ENCODE measurements around the gene CCDC18. TPM values are rescaled to one million over a fixed set of nuclear protein-coding genes. Genes with fewer than 3 reads are reported as not detected.

The CCDC18 gene
- polyA plus RNA-seq, 1 donor from 2014 or later, result 5.7 TPM

DNA sequence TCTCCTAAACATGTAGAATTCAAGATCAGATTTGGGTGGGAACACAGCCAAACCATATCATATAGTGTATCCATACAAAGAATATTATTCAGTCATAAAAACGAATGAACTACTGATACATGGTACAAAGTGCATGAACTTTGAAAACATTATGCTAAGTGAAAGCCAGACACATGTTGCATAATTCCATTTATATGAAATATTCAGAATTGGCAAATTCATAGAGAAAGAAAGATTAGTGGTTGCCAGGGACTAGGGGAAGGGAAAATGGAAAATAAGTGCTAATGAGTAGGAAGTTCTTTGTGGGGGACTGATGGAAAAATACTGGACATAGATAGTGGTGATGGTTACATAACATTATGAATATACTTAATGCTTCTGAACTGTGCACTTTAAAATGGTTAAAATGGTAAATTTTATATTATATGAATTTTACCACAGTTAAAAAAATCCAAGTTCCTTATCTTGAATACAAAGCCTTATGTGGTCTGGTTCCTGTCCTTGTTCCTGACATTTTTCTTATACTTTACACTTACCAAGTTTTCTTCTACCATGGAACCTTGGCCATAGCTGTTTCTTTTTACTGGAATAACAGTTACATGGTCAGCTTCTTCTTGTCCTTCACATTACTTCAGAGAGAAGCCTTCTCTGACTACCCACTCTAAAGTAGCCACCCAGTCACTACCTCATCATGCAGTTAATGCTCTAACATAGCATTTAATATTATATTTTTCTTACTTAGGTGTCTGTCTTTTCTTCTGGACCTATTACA is 64.0 kb downstream of the CCDC18 start:
- Histone ChIP-seq H3K4me3 (ENCODE audit: low read length) (no peak overlapping the region), H2AFZ (ENCODE audit: low read depth, low read length) (no peak overlapping the region), H3K36me3 (ENCODE audit: insufficient read depth, low read length) (no peaks in the 10 kb centered on the region), H3K4me2 (ENCODE audit: low read length) (no peak overlapping the region), H3K27ac (ENCODE audit: low read length) (no peak overlapping the region), H3F3A (ENCODE audit: insufficient read depth, low read length, poor library complexity, severe bottlenecking) (no peaks in the 10 kb centered on the region), H3K9ac (ENCODE audit: low read length) (no peak overlapping the region), H3K9me2 (ENCODE audit: insufficient read depth, low read length) (no peaks in the 10 kb centered on the region), H4K20me1 (ENCODE audit: insufficient read depth) (no peaks in the 10 kb centered on the region), H3K79me2 (replicated peaks; ENCODE audit: insufficient read depth, low read length) (no peaks in the 10 kb centered on the region), H3K9me3 (ENCODE audit: low read length) (peaks cover 6% of the 10 kb centered on the region), H3K27me3 (ENCODE audit: insufficient read depth, low read depth, low read length) (no peaks in the 10 kb centered on the region)
- TF ChIP-seq, protein P1, sequence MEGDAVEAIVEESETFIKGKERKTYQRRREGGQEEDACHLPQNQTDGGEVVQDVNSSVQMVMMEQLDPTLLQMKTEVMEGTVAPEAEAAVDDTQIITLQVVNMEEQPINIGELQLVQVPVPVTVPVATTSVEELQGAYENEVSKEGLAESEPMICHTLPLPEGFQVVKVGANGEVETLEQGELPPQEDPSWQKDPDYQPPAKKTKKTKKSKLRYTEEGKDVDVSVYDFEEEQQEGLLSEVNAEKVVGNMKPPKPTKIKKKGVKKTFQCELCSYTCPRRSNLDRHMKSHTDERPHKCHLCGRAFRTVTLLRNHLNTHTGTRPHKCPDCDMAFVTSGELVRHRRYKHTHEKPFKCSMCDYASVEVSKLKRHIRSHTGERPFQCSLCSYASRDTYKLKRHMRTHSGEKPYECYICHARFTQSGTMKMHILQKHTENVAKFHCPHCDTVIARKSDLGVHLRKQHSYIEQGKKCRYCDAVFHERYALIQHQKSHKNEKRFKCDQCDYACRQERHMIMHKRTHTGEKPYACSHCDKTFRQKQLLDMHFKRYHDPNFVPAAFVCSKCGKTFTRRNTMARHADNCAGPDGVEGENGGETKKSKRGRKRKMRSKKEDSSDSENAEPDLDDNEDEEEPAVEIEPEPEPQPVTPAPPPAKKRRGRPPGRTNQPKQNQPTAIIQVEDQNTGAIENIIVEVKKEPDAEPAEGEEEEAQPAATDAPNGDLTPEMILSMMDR (IDR thresholded peaks at IDR 0.05; ENCODE audit: poor library complexity, severe bottlenecking), result no peak
- no peak for TF ChIP-seq SMC3 (conservative IDR thresholded peaks at IDR 0.05; ENCODE audit: poor library complexity)
- no peak for TF ChIP-seq REST (IDR thresholded peaks at IDR 0.05; ENCODE audit: borderline replicate concordance)
- no peak for TF ChIP-seq POLR2AphosphoS5 (IDR thresholded peaks at IDR 0.05)
- no peak for TF ChIP-seq MXI1 (conservative IDR thresholded peaks at IDR 0.05; ENCODE audit: poor library complexity, severe bottlenecking)
- no peak for TF ChIP-seq EP300 (conservative IDR thresholded peaks at IDR 0.05; ENCODE audit: poor library complexity, severe bottlenecking)
- no peak for TF ChIP-seq TAF1 (IDR thresholded peaks at IDR 0.05; ENCODE audit: low read depth)
- TF ChIP-seq RAD21 (conservative IDR thresholded peaks at IDR 0.05), result no peak
- no peak for TF ChIP-seq EZH2 (IDR thresholded peaks at IDR 0.05; ENCODE audit: borderline replicate concordance, insufficient read depth, low read length, poor library complexity, severe bottlenecking)

DNA sequence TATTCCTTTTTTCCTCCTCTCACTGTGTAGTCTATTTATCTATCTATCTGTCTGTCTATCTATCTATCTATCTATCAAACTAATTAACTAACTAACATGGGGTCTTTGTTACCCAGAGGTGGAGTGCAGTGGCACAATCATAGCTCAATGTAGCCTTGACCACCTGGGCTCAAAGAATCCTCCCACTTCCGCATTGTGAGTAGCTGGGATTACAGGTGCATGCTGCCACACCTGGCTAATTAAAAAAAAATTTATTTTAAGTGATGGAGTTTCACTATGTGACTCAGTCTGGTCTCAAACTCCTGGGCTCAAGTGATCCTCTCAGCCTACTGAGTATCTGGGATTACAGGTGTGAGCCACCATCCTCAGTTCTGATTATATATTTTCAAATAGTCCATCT is 71.4 kb downstream of the CCDC18 start:
- Histone ChIP-seq H4K20me1 (ENCODE audit: insufficient read depth) (no peaks in the 10 kb centered on the region), H3K79me2 (replicated peaks; ENCODE audit: insufficient read depth, low read length) (no peaks in the 10 kb centered on the region), H3K36me3 (ENCODE audit: insufficient read depth, low read length) (no peaks in the 10 kb centered on the region), H3K4me3 (ENCODE audit: low read length) (no peak overlapping the region), H3K9ac (ENCODE audit: low read length) (no peak overlapping the region), H3K9me2 (ENCODE audit: insufficient read depth, low read length) (no peaks in the 10 kb centered on the region), H3K9me3 (ENCODE audit: low read length) (no peaks in the 10 kb centered on the region), H3K27me3 (ENCODE audit: insufficient read depth, low read depth, low read length) (no peaks in the 10 kb centered on the region), H3K4me2 (ENCODE audit: low read length) (no peak overlapping the region), H3F3A (ENCODE audit: insufficient read depth, low read length, poor library complexity, severe bottlenecking) (no peaks in the 10 kb centered on the region), H2AFZ (ENCODE audit: low read depth, low read length) (no peak overlapping the region), H3K27ac (ENCODE audit: low read length) (no peak overlapping the region)
- TF ChIP-seq EZH2 (IDR thresholded peaks at IDR 0.05; ENCODE audit: borderline replicate concordance, insufficient read depth, low read length, poor library complexity, severe bottlenecking) (no peak), SMC3 (conservative IDR thresholded peaks at IDR 0.05; ENCODE audit: poor library complexity) (no peak), POLR2AphosphoS5 (IDR thresholded peaks at IDR 0.05) (no peak), TAF1 (IDR thresholded peaks at IDR 0.05; ENCODE audit: low read depth) (no peak), RAD21 (conservative IDR thresholded peaks at IDR 0.05) (no peak), EP300 (conservative IDR thresholded peaks at IDR 0.05; ENCODE audit: poor library complexity, severe bottlenecking) (no peak), MXI1 (conservative IDR thresholded peaks at IDR 0.05; ENCODE audit: poor library complexity, severe bottlenecking) (no peak), REST (IDR thresholded peaks at IDR 0.05; ENCODE audit: borderline replicate concordance) (no peak)
- TF ChIP-seq, protein P1 (IDR thresholded peaks at IDR 0.05; ENCODE audit: poor library complexity, severe bottlenecking), result no peak
